Panc1 (cell line): Measurements from ENCODE around the gene PSME3IP1.

Experiments used
- SIN3A ChIP-seq: IDR thresholded peaks from 2 replicates; pipeline ENCODE4 v1.6.1; 2012; ENCODE audit warnings: low read depth, mild to moderate bottlenecking, low read length, moderate library complexity, borderline replicate concordance; ENCODE audit not compliant: insufficient read depth
- TCF7L2 ChIP-seq: IDR thresholded peaks from 2 replicates; pipeline ENCODE4 v1.6.1; 2011; ENCODE audit warnings: mild to moderate bottlenecking, low read depth, low read length, inconsistent platforms
- TF ChIP-seq, protein P1 (sequence below): fragments of 450-650 bp; IDR thresholded peaks from 2 replicates; pipeline ENCODE4 v1.5.1; 2017; ENCODE audit warnings: mild to moderate bottlenecking
- TF ChIP-seq, protein P2 (sequence below), 2 experiments: IDR thresholded peaks; 2 replicates each; pipeline ENCODE4 v1.6.1; 2011 to 2012; ENCODE audit warnings: low read depth in 2 of 2, control low read depth in 1 of 2, low read length in 1 of 2, mild to moderate bottlenecking in 1 of 2, moderate library complexity in 1 of 2; ENCODE audit not compliant: insufficient read depth in 1 of 2

DNA sequence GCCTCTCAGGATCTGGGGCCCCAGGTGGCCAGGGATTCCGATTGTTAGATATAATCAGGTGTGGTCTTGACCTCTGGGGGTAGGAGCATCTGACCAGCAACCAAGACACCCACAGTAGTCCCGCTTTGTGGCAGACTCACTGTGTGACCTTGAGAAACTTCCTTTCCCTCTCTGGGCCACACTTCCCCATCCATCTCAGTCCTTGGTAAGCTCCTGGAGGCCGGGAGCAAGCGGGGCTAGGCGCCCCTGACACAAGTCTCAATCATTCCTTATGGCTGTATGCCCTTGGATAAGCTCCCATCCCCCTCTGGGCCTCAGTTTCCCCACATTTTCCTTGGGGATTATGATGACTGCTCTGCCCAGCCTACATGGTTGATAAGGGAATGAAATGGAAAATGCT, 72.2 kb downstream of the PSME3IP1 start:
- TF ChIP-seq, protein P1, sequence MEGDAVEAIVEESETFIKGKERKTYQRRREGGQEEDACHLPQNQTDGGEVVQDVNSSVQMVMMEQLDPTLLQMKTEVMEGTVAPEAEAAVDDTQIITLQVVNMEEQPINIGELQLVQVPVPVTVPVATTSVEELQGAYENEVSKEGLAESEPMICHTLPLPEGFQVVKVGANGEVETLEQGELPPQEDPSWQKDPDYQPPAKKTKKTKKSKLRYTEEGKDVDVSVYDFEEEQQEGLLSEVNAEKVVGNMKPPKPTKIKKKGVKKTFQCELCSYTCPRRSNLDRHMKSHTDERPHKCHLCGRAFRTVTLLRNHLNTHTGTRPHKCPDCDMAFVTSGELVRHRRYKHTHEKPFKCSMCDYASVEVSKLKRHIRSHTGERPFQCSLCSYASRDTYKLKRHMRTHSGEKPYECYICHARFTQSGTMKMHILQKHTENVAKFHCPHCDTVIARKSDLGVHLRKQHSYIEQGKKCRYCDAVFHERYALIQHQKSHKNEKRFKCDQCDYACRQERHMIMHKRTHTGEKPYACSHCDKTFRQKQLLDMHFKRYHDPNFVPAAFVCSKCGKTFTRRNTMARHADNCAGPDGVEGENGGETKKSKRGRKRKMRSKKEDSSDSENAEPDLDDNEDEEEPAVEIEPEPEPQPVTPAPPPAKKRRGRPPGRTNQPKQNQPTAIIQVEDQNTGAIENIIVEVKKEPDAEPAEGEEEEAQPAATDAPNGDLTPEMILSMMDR, result no peak
- TF ChIP-seq SIN3A, result no peak
- TF ChIP-seq TCF7L2, result no peak
- TF ChIP-seq, protein P2, sequence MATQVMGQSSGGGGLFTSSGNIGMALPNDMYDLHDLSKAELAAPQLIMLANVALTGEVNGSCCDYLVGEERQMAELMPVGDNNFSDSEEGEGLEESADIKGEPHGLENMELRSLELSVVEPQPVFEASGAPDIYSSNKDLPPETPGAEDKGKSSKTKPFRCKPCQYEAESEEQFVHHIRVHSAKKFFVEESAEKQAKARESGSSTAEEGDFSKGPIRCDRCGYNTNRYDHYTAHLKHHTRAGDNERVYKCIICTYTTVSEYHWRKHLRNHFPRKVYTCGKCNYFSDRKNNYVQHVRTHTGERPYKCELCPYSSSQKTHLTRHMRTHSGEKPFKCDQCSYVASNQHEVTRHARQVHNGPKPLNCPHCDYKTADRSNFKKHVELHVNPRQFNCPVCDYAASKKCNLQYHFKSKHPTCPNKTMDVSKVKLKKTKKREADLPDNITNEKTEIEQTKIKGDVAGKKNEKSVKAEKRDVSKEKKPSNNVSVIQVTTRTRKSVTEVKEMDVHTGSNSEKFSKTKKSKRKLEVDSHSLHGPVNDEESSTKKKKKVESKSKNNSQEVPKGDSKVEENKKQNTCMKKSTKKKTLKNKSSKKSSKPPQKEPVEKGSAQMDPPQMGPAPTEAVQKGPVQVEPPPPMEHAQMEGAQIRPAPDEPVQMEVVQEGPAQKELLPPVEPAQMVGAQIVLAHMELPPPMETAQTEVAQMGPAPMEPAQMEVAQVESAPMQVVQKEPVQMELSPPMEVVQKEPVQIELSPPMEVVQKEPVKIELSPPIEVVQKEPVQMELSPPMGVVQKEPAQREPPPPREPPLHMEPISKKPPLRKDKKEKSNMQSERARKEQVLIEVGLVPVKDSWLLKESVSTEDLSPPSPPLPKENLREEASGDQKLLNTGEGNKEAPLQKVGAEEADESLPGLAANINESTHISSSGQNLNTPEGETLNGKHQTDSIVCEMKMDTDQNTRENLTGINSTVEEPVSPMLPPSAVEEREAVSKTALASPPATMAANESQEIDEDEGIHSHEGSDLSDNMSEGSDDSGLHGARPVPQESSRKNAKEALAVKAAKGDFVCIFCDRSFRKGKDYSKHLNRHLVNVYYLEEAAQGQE (IDR thresholded peaks at IDR 0.05; ENCODE audit: insufficient read depth in 1 of 2, low read depth in 2 of 2, low read length in 1 of 2), result no peak
